T-cell (primary cell): ENCODE results near the gene TMEM8B. TPM values are rescaled to one million over a fixed set of nuclear protein-coding genes. Genes with fewer than 3 reads are reported as not detected.
A peak's percentile ranks its signal among the peaks of the same experiment; 100 is the strongest.

Source experiments
- ATAC-seq, 4 experiments: fragments of 200-7000 bp in 3 of 4; fragments of 150-1000 bp in 1 of 4; cut with Tn5 transposase; replicated peaks in 1 of 4; 1 replicate in 3 of 4; 2 replicates in 1 of 4; pipeline ENCODE4 v1.10.0; 2021; ENCODE audit warnings: moderate library complexity in 3 of 4, mild to moderate bottlenecking in 2 of 4, moderate number of reproducible peaks in 1 of 4
- CTCF ChIA-PET, 2 donors: fragments of 300-600 bp; sonication (Branson Sonifier 250); formaldehyde crosslinking; loops; one replicate each; lab custom pipeline; 2022; ENCODE audit warnings: antibody characterized with exemption in 2 of 2; lab: Charles Lee
- POLR2A ChIA-PET, 2 donors: fragments of 300-600 bp; sonication (Branson Sonifier 250); formaldehyde crosslinking; loops; one replicate each; lab custom pipeline; 2022; ENCODE audit warnings: antibody characterized with exemption in 2 of 2; lab: Charles Lee
- DNase-seq, 35 experiments: peaks; one replicate each; pipeline versions ENCODE4 v3.0.0 to v3.0.0-alpha.2; 2013 to 2023
- H3K27ac ChIP-seq: one replicate; pipeline ENCODE4 v1.5.1; 2013; ENCODE audit warnings: low read length
- H3K27me3 ChIP-seq, 2 experiments: replicated peaks in 1 of 2; 1 replicate in 1 of 2; 2 replicates in 1 of 2; pipeline versions ENCODE4 v1.6.1 to v1.7.0; 2013; ENCODE audit warnings: low read length in 1 of 2, mixed read lengths in 1 of 2; ENCODE audit not compliant: control insufficient read depth in 2 of 2, insufficient read depth in 2 of 2; ENCODE audit errors: extremely low read depth in 1 of 2
- H3K36me3 ChIP-seq, 2 donors: 1 replicate in 1 of 2; 2 replicates in 1 of 2; pipeline versions ENCODE4 v1.6.1 to v1.7.0; 2013; ENCODE audit warnings: low read length in 1 of 2; ENCODE audit not compliant: control insufficient read depth in 2 of 2, insufficient read depth in 1 of 2; ENCODE audit errors: extremely low read depth in 1 of 2
- H3K4me1 ChIP-seq, 2 experiments: 1 replicate in 1 of 2; 2 replicates in 1 of 2; pipeline versions ENCODE4 v1.6.1 to v1.7.0; 2013; ENCODE audit warnings: low read length in 2 of 2, mixed read lengths in 1 of 2; ENCODE audit not compliant: insufficient read depth in 2 of 2, control insufficient read depth in 1 of 2; ENCODE audit errors: extremely low read depth in 1 of 2
- H3K4me3 ChIP-seq, 2 donors: 1 replicate in 1 of 2; 2 replicates in 1 of 2; pipeline versions ENCODE4 v1.5.1 to v1.7.0; 2013; ENCODE audit warnings: mild to moderate bottlenecking in 2 of 2, low read length in 1 of 2, moderate library complexity in 1 of 2; ENCODE audit not compliant: control insufficient read depth in 1 of 2; ENCODE audit errors: extremely low read depth in 1 of 2
- H3K9me3 ChIP-seq: 2 replicates; pipeline ENCODE4 v1.7.0; 2013
- H3K27ac Mint-ChIP-seq, 2 donors: one replicate each; pipeline ENCODE4 v1.8.0; 2020 to 2021; ENCODE audit warnings: mild to moderate bottlenecking in 2 of 2, mixed read lengths in 2 of 2
- H3K27me3 Mint-ChIP-seq, 2 donors: one replicate each; pipeline ENCODE4 v1.8.0; 2021 to 2022; ENCODE audit warnings: mixed read lengths in 2 of 2
- H3K36me3 Mint-ChIP-seq: one replicate; pipeline ENCODE4 v1.8.0; 2021; ENCODE audit warnings: mixed read lengths
- H3K4me1 Mint-ChIP-seq, 3 donors: one replicate each; pipeline ENCODE4 v1.8.0; 2020 to 2022; ENCODE audit warnings: mixed read lengths in 3 of 3, mild to moderate bottlenecking in 1 of 3
- H3K4me3 Mint-ChIP-seq, 3 donors: one replicate each; pipeline ENCODE4 v1.8.0; 2020 to 2022; ENCODE audit warnings: mild to moderate bottlenecking in 3 of 3, mixed read lengths in 3 of 3, moderate library complexity in 3 of 3
- H3K9me3 Mint-ChIP-seq, 3 donors: one replicate each; pipeline ENCODE4 v1.8.0; 2020 to 2022; ENCODE audit warnings: mixed read lengths in 3 of 3
- WGBS: methylation state at CpG from one replicate; pipeline ENCODE4 v1.1.5; 2013; ENCODE audit warnings: missing lambda C conversion rate; ENCODE audit not compliant: insufficient coverage; 5-methylcytosine and 5-hydroxymethylcytosine counted together
- total RNA-seq, 35 experiments: library from RNA in 6 of 35; stranded (reverse) in 6 of 35; fragments of 120-200 nt in 1 of 35; gene quantifications; one replicate each; pipeline versions ENCODE4 v1.2.1 to v1.2.4 and lab custom pipeline; 2013 to 2026

The TMEM8B gene
- total RNA-seq, 5 donors from 2014 or later (not counting 1 experiment from before 2014, with no cell fraction given): 6.5 to 11.9 (median 7.3) TPM

DNA sequence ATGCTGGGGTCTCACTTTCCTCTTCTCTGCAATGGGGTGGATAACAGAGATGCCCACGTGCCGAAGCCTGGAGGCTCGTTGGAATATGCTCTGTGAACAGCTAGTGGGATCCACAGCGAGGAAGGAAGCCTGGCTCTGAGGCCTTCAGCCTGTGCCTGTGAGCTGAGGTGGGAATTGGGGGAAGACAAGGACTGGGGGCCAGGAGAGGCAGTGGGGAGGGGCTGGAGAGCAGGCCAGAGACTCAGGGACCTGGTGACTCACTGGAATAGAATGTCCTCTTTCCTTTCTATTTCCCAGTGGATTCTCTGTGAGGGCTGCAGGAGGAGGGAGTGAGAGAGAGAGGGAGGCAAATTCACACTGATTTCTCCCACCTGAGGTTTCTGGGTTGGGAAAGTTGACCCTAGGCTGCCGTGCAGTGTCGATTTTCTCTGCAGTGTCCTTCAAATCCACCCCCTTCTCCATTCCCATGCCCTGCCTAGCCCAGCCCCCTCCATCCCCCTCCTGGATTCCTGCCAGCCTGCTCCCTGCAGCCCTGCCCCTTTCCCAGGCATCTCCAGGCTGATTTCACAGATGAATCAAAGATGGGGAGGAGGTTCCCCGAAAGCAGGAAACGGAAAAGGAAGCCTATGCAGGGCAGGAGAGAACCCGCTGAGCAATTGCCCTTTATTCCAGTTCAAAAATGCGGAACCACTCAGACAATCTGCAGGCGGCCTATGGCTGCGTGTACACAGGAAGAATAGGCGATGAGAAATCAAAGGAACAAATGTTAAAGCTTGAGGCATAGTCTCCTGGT is 78.9 kb downstream of the TMEM8B start:
- Histone ChIP-seq H3K9me3 (no peaks in the 10 kb centered on the region), H3K27ac (no peak overlapping the region), H3K36me3 (peaks cover 0 to 3% of the 10 kb centered on the region in 2 donors), H3K27me3 (peaks cover 0 to 3% of the 10 kb centered on the region in 2 experiments), H3K4me1 (peaks cover 41 to 79% of the 10 kb centered on the region in 2 experiments), H3K4me3 (no peak overlapping the region)
- Mint-ChIP-seq H3K27me3 (peaks cover 0 to under 1% of the 10 kb centered on the region in 2 donors), H3K4me1 (peaks cover 62 to 78% (median 66%) of the 10 kb centered on the region in 3 donors), H3K4me3 (peak overlapping the region in 1 of 3 donors; percentile 89), H3K9me3 (no peaks in the 10 kb centered on the region), H3K36me3 (no peaks in the 10 kb centered on the region), H3K27ac (peak overlapping the region; percentile 88 to 99)
- DNase-seq (peak in 3 of 35 experiments; percentile 15 to 19 (median 17)), ATAC-seq (peak; percentile 49 to 61 (median 54))
- ChIA-PET CTCF (interaction anchor here in 1 of 2 donors (0.6 kb wide), 1 partner anchor 39 kb away, joined by 3 read pairs; no protein-coding TSS in a partner anchor), POLR2A (no interaction called here)
- 57% methylated on average over 8 of the region's 13 CpGs for WGBS

DNA sequence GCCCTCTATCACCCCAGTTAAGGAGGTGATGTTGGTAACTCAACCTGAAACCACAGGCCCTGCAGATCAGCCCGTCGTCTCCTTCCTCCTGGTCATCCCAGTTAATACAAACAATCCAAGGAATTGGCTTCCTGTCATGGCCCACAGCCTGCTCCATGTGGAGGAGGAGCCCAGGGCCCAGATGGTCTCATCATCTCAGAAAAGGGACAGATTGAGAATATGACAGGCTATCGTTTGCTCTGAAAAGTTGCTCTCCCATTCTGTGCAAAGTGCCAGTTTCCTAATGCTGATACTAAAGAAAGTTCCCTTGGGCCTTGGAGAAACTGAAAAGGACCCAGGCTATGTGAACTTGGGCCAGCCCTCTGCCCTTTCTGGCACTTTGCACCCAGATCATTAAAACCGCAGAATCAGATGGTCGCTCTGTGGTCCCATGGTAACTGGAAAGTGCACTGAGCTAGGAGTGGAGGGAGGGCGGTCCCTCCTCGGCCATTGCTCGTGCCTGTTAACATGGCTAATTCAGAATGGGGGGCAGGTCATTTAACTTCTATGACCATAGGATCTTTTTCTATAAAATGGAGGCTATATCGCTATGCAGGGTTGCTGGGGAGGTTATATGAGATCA is 79.6 kb downstream of the TMEM8B start:
- H3K9me3 ChIP-seq: no peaks in the 10 kb centered on the region
- H3K4me1 ChIP-seq: peaks cover 39 to 78% of the 10 kb centered on the region in 2 experiments
- peak overlapping the region in 1 of 3 donors; percentile 89 for H3K4me3 Mint-ChIP-seq
- POLR2A ChIA-PET: no interaction called here
- DNase-seq: no peak
- H3K36me3 Mint-ChIP-seq: no peaks in the 10 kb centered on the region
- ATAC-seq: no peak
- H3K27me3 ChIP-seq: peaks cover 0 to 3% of the 10 kb centered on the region in 2 experiments
- peak overlapping the region; percentile 88 to 99 for H3K27ac Mint-ChIP-seq
- peak overlapping the region; percentile 72 for H3K27ac ChIP-seq
- H3K4me3 ChIP-seq: no peak overlapping the region
- H3K27me3 Mint-ChIP-seq: no peaks in the 10 kb centered on the region
- H3K4me1 Mint-ChIP-seq: peaks cover 58 to 73% (median 61%) of the 10 kb centered on the region in 3 donors
- H3K9me3 Mint-ChIP-seq: no peaks in the 10 kb centered on the region
- peaks cover 0 to 3% of the 10 kb centered on the region in 2 donors for H3K36me3 ChIP-seq
- WGBS: 97% methylated on average over 3 of the region's 9 CpGs
- CTCF ChIA-PET: no interaction called here

DNA sequence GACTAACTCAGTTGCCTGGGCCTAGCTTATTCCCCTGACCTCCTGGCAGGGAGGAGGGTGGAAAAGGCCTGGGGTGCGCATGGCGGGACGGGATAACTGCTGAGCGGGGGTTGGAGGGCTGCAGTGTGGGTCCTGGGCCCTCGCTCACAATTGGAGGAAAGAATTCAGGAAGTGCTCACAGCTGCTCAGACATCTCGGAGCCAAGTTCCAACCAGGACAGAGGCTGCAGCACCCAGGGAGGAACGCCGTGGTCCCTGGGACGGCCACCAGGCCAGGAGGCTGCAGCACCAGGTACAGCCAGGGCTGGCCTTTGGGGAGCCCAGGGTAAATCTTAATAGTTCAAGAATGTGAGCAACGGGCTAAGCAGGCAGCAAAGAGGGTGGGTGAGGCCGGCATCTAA is 80.2 kb downstream of the TMEM8B start, which contains the start of gene SPAAR:
Gene SPAAR (plus strand): TSS at position 217 of the 400 bp plus-strand sequence. CDS start 974 bp downstream, outside the sequence.
- Histone ChIP-seq H3K4me1 (peaks cover 39 to 77% of the 10 kb centered on the region in 2 experiments), H3K27me3 (peaks cover 0 to 3% of the 10 kb centered on the region in 2 experiments), H3K27ac (peak within 1 kb of the TSS; percentile 72), H3K4me3 (no peak within 1 kb of the TSS), H3K36me3 (peaks cover 0 to 3% of the 10 kb centered on the region in 2 donors), H3K9me3 (no peaks in the 10 kb centered on the region)
- ATAC-seq (no peak), DNase-seq (no peak)
- Mint-ChIP-seq H3K27ac (peak within 1 kb of the TSS; percentile 98 to 99), H3K27me3 (no peaks in the 10 kb centered on the region), H3K36me3 (no peaks in the 10 kb centered on the region), H3K4me3 (peak within 1 kb of the TSS in 1 of 3 donors; percentile 89), H3K9me3 (no peaks in the 10 kb centered on the region), H3K4me1 (peaks cover 58 to 71% (median 58%) of the 10 kb centered on the region in 3 donors)
- POLR2A ChIA-PET: no interaction called here
- CTCF ChIA-PET: no interaction called here
- WGBS: 91% methylated on average over 11 of the region's 11 CpGs

DNA sequence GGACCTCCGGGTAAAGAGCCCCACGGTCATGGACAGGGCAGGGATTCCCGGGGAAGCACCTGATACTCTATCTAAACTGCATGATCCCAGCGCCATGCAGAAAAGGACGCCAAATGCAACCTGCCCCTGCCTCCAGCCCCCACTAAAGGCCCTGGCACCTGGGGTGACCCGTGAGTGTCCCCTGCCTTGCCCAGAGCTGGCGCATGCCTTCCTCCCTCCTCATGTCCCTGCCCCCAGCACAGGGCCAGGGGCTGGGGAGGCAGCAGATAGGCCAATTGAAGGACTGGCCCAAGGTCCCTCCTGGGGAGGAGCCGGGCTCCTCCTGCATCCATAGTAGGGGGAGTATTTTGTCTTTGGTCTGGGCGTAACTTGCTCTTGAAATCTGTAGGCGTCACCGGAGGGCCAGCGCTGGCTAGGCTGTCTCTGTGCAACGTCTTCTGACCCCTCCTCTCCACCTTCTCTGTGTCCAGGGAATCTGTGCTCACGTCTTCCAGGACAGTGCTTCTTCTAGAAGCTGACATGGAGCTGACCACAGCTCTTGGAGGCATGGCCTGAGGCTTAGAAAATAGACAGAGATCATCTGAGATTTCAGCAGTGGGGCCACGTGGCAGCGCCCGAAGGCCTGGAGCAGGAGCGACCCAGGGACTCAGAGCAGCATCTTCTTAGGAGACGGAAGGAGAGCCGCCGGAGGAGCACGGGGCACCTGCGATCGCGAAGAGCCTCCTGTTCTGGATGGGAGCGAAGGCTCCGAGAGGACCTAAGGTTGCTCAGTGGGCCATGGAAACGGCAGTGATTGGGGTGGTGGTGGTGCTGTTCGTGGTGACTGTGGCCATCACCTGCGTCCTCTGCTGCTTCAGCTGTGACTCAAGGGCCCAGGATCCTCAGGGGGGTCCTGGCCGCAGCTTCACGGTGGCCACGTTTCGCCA is 80.9 kb downstream of the TMEM8B start:
- Mint-ChIP-seq H3K4me3 (peak overlapping the region in 1 of 3 donors; percentile 89), H3K27ac (peak overlapping the region; percentile 98 to 99), H3K4me1 (peaks cover 52 to 64% (median 58%) of the 10 kb centered on the region in 3 donors), H3K27me3 (no peaks in the 10 kb centered on the region), H3K36me3 (no peaks in the 10 kb centered on the region), H3K9me3 (no peaks in the 10 kb centered on the region)
- Histone ChIP-seq H3K27ac (peak overlapping the region; percentile 72), H3K9me3 (no peaks in the 10 kb centered on the region), H3K27me3 (no peaks in the 10 kb centered on the region), H3K36me3 (peaks cover 0 to 3% of the 10 kb centered on the region in 2 donors), H3K4me1 (peaks cover 39 to 70% of the 10 kb centered on the region in 2 experiments), H3K4me3 (no peak overlapping the region)
- CTCF ChIA-PET: interaction anchor here in 1 of 2 donors (0.9 to 1.5 kb wide), 2 partner anchors 30 to 45 kb away, joined by 3 read pairs; no protein-coding TSS in a partner anchor
- DNase-seq (no peak), ATAC-seq (no peak)
- WGBS: 95% methylated on average over 25 of the region's 34 CpGs
- POLR2A ChIA-PET: no interaction called here

DNA sequence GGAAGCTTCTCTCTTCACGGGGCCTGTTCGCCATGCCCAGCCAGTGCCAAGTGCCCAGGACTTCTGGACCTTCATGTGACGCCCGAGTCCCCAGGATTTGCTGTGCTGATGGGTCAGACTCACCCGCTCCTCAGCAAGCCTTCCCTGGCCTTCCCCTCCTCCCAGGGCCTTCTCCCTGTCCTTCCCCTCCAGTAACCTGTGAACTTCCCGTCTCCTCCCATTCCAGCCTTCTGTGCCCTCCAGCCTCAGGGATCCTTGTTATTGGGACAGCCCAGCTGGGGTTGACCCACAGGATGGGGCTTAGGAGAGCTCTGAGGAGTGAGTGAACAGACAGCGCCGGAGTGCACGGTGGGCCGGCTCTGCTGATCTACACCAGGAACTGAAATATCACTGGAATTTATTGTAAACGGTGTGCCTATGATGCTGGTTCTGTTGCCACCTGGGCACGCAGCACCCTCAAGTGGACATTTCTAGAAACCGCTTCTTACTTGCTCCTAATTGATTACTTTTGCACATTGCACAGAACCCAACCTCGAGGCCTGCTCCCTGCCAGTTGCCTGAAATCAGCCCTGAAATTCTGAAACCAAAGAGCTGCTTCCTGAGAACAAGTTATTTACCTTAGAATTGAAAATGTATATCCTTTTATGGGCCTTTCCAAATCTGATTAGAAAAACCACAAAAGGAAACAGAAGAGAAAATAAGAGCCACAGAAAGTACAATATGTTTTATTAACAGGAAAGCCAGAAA is 81.8 kb downstream of the TMEM8B start:
- WGBS: 54% methylated on average over 9 of the region's 14 CpGs
- H3K27me3 ChIP-seq: no peaks in the 10 kb centered on the region
- Mint-ChIP-seq H3K36me3 (no peaks in the 10 kb centered on the region), H3K9me3 (no peaks in the 10 kb centered on the region), H3K27me3 (no peaks in the 10 kb centered on the region), H3K27ac (peak overlapping the region; percentile 98 to 99), H3K4me3 (peak overlapping the region; percentile 34 to 89 (median 45)), H3K4me1 (peaks cover 52 to 61% (median 58%) of the 10 kb centered on the region in 3 donors)
- CTCF ChIA-PET: interaction anchor here (0.6 to 2.2 kb wide), 7 partner anchors 8 to 160 kb away, joined by 3 to 7 read pairs (median 4); no protein-coding TSS in a partner anchor
- H3K36me3 ChIP-seq: peaks cover 0 to 3% of the 10 kb centered on the region in 2 donors
- H3K4me1 ChIP-seq: peaks cover 39 to 64% of the 10 kb centered on the region in 2 experiments
- DNase-seq (peak in 31 of 35 experiments; percentile 18 to 74 (median 38)), ATAC-seq (peak; percentile 54 to 84 (median 62))
- no peak overlapping the region for H3K4me3 ChIP-seq
- no peaks in the 10 kb centered on the region for H3K9me3 ChIP-seq
- POLR2A ChIA-PET: no interaction called here
- peak overlapping the region; percentile 72 for H3K27ac ChIP-seq
